GM18909 (cell line): ENCODE measurements around the gene EEF1B2.
"Not testable (repeated sequence)": the region's sequence is repeated elsewhere in the genome, so short reads cannot be mapped to it uniquely, and the experiment has no call there.

Experiments
- ATAC-seq: cut with Tn5 transposase; IDR thresholded peaks from one replicate; pipeline ENCODE4 v1.9.1; 2021; ENCODE audit warnings: mild to moderate bottlenecking; ENCODE audit not compliant: unreplicated experiment, poor library complexity

Gene EEF1B2

DNA sequence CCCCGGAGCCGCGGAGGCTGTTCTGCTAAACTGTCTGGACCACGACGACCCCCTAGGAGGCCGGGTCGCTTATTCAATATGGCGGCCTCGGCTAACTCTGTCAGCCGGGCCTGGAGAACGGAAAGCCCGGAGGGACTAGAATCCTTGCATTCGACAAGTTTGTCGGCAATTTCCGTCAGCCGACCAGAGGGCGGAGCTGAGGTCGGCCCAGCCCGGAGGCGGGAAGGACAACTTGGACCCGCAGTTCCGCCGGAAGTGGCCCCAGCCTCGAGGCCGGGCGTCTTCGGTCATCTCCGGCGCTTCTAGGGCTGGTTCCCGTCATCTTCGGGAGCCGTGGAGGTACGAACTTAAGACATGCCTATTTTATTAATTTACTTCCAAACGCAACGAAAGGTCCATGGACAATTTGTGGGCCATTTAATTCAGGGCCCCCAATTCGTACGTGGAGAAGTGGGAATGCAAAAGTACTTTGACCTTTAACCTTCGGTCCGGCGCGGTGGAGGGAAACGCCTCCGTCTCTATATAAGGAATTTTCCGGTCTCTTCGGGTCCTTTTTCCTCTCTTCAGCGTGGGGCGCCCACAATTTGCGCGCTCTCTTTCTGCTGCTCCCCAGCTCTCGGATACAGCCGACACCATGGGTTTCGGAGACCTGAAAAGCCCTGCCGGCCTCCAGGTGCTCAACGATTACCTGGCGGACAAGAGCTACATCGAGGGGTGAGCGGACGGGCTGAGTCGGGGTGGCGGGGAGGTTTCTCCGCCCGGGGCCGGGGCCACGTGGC, at the start of gene EEF1B2, which contains the start of gene NDUFS1:
Gene EEF1B2, plus strand, starts transcription at position 550 of the 779 bp plus-strand sequence. Its CDS starts 85 bp downstream, at position 635.
Gene NDUFS1, minus strand, starts transcription at position 99 of the 779 bp plus-strand sequence. CDS start 5,766 bp downstream, outside the sequence.
- ATAC-seq = peak; percentile 91

DNA sequence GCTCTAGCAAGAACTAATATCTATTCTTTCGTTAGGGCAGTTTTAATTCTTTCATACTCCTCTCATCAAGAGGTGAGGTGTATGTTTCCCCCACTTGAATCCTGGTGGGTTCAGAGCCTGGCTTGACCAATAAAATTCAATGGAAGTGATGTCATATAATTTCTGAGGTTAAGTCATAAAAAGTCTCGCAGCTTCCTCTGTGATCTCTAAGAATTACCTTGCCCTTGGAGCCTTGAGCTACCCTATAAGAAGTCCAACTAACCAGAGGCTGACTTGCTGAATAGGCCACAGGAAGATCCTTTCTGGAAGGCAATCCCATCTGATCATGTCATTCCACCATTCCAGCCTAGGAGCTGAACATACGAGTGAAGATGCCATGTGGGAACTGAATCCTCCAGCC, 47.6 kb upstream of the EEF1B2 start:
- no peak for ATAC-seq

DNA sequence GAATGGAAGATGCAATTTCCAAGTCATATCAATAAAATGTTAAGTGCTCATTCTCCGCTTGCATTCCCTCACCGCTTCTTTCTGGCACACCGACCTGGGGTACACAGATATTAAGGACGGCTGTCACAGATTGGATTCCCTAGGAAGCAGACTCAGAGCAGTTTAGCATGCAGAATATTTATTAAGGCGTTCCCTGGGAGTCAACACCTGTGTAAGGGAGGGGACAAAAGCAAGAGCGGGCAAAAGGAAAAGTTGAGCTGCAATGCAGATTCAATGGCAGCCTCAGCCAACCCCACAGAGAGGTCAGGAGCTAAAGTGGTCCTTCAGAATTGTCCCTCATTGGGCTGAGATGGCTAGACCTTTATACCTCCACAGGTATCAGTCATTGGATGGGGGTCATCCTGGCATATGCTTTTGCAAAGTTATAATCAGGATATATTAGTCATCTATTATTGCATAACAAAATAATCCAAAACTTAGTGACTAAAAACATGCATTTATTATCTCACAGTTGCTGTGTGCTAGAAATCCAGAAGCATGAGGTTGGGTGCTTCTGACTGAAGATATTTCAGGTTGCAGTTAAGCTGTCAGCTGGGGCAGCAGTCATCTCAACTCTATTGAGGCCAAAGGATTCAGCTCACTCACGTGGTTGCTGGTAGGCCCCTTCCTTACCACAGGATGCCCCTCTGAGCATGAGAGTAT, 46.7 kb upstream of the EEF1B2 start:
- ATAC-seq = no peak

DNA sequence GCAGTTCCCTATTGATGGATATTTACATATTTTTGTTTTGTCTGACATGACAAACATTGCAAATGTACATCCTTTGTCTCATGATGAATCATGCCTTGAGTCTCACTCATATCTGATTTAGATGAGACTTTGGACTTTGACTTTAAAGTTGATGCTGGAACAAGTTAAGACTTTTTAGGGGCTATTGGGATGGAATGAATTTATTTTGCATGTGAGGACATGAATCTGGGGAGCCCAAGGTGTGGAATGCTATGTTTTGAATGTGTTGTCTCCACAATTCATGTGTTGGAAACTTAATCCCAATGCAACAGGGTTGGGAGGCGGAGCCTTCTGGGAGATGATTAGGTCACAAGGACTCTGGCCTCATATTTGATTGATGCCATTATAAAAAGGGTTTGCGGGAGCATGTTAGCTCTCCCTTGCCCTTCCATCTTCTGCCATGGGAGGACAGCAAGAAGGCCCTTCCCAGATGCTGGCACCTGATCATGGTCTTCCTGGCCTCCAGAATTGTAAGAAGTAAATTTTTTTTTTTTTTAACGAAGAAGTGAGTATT, 44.6 kb upstream of the EEF1B2 start:
- ATAC-seq = no peak

DNA sequence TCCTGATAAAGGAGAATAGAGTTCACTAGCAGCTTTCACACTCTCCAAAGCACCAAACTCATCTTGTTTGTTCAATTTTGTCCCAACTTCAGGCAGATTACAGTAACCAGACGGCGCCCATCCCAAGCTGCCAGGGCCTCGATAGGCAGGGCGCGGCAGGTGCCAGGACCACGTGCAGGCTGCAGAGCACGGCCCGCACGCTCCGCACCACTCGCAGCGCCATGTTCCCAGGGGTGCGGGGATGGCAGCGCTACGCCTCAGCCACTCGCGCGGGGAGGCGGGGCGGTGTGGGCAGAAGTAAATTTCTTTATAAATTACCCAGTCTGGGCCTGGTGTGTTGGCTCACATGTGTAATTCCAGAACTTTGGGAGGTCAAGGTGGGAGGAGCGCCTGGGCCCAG, 43.4 kb upstream of the EEF1B2 start:
- ATAC-seq = no peak

DNA sequence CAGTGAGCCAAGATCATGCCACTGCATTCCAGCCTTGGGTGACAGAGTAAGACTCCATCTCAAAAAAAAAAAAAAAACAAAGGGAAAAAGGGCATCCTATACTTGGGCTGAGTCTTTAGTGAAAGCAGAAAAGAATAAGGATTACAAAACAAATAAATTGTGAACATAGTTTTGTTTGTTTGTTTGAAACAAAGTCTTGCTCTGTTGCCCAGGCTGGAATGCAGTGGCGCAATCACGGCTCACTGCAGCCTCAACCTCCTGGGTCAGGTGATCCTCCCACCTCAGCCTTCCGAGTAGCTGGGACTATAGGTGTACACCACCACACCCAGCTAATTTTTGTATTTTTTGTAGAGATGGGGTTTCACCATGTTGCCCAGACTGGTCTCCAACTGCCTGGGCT, 37.1 kb upstream of the EEF1B2 start:
- ATAC-seq = not testable (repeated sequence)

DNA sequence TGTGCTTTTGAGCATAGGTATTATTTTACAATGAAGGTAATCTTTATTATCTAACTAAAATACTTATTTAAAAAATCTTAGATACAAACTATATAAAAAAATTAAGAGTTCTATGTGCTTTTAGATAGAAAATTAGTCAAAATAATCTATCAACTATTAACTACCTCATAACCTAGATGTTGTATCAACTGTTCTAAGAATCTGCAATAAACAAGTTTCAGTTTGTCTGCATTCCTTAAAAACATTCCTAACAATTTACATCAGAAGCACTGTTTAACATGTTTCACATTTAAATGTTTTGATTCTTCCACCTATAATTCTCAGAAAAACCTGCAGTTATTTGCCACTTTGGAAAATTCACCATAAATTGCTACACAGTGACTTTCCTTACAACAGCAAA, 33.8 kb upstream of the EEF1B2 start:
- ATAC-seq = no peak

DNA sequence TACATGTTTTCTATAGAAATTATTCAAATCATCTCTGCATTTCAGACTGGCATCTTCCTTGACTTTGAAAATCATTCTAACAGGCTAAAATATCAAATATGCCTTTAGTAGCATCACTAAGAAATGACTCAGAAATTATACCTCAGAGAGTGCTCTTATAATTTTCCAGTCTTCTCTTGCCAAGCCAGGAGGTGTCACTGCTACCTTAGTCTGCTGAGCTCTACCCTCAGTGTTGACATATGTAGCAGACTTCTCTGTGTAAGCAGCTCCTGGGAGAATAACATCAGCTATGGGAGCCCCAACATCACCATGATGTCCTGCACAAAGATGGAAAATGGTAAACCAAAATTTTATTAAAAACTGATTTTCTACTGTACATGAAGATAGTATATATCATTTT, 32.0 kb upstream of the EEF1B2 start:
- ATAC-seq = no peak

DNA sequence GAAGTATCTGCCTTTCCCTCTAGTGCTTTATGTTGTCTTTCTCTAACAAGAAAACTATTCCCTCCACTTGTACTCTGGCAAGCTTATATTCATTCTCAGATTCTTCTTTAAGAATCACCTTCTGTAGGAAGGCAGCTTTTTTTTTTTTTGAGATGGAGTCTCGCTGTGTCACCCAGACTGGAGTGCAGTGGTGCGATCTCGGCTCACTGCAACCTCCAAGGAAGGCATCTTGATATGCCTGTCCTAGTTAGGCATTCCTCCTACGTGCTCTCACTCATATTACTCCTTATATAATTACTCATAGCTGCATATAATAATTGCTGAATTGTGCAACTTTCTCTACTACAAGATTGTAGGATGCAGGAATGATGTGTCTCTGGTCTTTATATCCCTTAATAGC, 16.2 kb upstream of the EEF1B2 start:
- no peak for ATAC-seq

DNA sequence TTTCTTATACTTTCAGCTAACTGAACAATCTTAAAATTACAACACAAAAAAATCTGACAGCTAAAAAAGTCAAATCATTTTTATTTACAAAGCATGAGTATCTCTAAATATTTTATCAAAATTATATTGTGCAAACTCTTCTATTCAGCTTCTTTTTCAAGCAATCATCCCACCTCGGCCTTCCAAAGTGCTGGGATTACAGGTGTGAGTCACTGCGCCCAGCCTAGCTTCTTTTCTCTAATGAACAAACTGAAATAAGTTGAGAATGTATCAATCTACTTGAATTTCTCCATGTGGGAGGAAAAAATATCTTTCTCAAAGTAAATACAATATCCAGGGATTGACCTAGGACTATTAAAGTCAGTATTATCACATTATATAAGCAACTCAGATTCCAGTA, 15.3 kb upstream of the EEF1B2 start:
- no peak for ATAC-seq

DNA sequence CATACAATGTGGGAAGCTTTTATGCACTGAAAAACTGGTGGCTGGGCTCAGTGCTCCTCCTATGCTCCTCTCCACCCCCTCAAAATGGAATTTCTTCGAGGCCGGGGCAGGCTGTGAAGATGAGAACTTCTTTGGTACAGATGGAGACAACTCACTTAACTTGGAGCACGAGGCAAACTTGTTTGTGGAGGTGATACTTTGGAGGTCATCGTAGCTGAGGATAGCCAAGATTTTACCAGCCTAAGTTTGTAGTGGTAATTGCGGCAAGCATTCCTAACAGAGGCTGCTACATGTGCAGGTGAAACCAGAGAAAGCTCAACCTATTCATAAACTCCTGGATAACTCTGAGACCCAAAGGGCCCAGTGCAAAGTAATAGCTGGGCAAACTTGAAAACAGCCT, 14.0 kb upstream of the EEF1B2 start:
- no peak for ATAC-seq

DNA sequence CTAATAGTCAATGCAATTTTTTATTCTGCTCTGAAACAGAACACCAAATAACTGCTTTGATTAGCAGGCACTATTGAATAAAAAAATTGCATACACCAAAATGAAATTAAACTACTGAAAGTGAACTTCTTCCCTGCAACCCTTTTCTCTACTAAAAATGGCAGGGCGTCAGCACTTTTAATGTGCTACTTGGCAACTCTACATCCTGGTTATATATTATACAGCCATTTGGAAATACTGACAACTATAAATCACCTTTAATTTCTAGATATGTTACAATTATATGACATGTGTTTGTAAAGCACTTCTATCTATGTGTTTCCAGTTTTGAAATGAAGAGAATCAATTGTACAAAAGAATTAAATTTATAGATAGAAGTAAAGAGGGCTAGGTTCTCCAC, 10.4 kb upstream of the EEF1B2 start:
- no peak for ATAC-seq

DNA sequence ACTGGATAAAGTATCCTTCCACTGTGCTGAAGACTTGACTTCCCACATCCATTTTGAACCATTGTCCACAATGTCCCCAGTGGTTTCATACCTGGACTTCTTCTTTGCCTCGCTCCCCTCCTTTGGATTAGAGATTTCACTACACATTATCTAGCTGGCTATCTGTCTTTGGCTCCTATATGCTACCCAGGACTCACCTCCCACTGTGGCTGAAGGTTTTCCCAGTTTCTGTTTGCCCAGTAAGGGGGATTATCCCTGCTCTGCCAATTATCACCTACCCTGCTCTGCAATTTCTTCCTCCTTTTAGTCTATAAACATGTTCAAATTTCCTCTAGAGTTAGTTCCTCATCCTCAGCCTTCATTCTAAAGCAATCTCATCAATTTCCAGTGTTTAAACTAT, 9.5 kb upstream of the EEF1B2 start:
- ATAC-seq = no peak

DNA sequence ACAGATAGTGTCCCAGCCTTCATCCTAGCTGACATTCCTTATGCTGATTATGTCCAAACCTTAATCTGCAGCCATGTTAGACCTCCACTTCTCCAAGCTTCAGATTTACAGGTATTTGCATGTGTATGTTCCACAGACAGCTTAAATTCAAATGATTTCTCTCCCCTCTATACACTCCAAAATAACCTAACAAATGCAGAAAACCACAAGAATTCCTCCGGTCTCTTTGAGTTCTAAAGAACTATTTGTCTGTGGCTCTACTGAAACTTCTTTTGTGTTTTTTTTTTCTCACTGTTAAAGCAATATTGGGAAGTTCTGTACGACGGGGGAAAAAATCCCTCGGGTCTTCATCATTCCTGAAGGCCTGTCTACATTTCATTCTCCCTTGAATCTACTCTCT, 9.1 kb upstream of the EEF1B2 start:
- no peak for ATAC-seq

DNA sequence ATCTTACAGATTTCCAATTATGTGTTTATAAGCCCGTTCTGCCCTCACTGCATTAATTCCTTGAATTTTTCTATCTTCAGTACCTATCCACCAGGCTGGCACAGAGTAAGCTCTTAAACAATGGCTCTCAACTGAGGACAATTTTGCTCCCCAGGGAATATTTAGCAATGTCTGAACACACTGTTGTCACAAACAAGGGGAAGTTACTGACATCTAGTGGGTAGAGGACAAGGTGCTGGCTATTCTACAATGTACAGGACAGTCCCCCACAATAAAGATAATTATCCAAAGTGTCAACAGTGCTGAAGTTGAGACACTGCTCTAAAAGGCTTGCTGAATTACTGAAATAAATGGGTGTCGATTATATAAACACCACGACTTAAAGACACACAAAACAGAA, 5.5 kb upstream of the EEF1B2 start:
- peak; percentile 54 for ATAC-seq

DNA sequence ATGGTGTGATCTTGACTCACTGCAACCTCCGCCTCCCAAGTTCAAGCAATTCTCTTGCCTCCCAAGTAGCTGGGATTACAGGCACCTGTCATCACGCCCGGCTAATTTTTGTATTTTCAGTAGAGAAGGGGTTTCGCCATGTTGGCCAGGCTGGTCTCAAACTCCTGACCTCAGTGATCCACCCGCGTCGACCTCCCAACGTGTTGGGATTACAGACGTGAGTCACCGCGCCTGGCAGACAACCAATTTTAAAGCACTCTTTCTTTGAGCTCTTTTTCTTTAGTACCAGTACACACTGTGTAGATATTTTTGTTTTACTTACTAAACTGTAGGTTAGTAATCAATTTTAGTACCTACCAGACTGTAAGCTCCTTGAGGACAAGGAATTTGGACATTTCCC, 2.7 kb upstream of the EEF1B2 start:
- not testable (repeated sequence) for ATAC-seq

DNA sequence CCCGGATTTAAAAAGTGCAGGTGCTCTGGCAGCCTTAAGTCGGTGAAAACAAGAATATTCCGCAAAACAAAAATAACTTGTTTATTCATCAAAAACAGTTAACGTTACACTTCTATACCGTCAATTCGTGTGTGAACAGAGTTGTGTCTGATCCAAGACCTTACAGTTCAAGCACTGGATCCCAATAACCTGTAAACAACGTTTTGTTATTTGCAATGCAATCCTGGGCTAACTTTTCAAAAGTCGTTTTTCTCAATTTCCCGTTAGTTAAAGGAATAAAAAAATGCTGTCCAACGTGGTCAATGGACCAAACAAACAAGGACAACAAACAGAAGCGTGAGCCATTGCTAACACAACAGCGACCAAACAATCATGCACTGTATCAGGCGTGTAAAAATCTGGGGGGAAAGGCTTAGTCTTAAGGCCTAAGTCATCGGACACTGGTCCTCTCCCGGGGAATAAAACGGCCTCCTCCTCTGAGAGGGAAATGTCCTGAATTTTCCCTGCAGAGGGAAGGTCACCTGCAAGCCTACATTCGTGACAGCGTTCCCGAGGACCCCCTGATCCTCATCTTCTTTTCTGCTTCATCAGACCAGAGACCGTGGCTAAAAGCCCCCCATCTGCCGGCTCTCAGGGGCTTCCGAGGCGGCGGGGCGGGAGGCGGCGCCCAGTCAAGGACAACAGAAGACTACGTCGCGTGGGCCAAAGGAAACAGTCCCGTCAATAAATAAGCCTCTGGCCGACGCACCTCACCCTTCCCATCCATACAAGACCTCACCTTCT, 941 bp upstream of the EEF1B2 start:
- ATAC-seq = peak; percentile 22

DNA sequence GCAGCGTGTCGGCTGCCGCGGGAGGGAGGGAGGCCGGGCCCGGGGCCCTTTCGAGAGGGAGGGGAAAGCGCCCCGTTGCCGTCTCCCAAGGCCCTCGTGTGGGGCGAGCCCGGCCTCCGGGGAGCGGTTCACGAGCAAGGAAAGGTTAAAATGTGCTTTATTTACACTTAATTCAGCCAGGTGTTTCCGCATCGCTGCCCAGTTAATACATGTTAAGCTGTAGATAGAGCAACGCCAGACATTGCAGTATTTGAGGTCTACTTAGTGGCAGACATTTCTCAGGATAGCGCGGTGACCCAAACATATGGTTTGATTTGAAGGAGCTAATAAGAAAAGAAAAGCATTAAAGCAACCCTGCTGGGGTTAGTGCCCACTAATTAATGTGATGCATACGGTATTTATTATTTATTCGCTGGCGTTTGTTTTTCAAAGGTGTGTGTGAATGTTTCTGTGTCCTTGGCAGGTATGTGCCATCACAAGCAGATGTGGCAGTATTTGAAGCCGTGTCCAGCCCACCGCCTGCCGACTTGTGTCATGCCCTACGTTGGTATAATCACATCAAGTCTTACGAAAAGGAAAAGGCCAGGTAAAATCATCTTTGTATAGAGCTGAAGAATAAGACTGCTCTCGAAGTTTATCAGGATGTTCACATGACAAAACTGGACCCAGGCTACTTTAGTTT, 571 bp downstream of the EEF1B2 start:
- ATAC-seq = peak; percentile 59

DNA sequence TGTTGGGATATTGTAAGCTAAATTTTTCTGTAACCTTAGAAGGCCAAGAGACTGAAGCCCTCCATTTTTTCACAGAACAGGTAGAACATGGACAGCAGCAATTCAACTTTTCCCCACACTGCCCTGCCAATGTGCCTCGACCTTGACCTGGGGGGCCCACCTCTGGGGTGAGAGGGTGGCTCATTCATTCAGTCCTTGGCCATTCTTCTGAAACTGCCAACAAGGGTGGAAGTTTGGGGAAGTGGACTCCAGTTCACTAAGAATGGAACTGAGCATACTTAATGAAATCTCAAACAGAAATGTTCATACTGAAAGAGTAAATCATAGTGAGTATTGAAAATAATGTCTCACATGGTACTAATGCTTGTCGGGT, 1.1 kb downstream of the EEF1B2 start:
- ATAC-seq = no peak

DNA sequence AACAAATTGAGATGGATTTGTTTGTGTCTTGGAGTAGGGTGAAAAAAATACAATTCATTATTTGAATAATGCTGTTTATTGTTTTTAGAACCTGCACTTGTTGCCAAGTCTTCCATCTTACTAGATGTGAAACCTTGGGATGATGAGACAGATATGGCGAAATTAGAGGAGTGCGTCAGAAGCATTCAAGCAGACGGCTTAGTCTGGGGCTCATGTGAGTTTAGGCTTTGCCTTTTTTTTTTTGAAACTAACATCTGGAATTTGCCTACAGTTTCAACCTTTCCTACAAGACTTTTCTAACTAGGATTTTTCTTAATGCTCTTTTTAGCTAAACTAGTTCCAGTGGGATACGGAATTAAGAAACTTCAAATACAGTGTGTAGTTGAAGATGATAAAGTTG, 2.7 kb downstream of the EEF1B2 start:
- not testable (repeated sequence) for ATAC-seq
